Neural cell (in vitro differentiated cells): ENCODE data around the gene GALNT14.

Experiments
- CTCF ChIP-seq: fragments of 450-650 bp; IDR thresholded peaks from 2 replicates; pipeline ENCODE4 v1.5.1; 2014; ENCODE audit warnings: antibody characterized with exemption, mild to moderate bottlenecking, moderate library complexity; ENCODE audit not compliant: poor library complexity, severe bottlenecking
- EZH2 ChIP-seq: fragments of 200-600, 300-800 bp; shearing (Covaris generic), sonication (generic); IDR thresholded peaks from 2 replicates; pipeline ENCODE4 v1.6.1; 2014; ENCODE audit warnings: antibody characterized with exemption, low read length, borderline replicate concordance, mild to moderate bottlenecking; ENCODE audit not compliant: insufficient read depth, poor library complexity, severe bottlenecking
- MXI1 ChIP-seq: fragments of 450-650 bp; conservative IDR thresholded peaks from 2 replicates; pipeline ENCODE4 v1.6.1; 2014; ENCODE audit warnings: antibody characterized with exemption, mild to moderate bottlenecking; ENCODE audit not compliant: poor library complexity, severe bottlenecking
- RAD21 ChIP-seq: fragments of 450-650 bp; conservative IDR thresholded peaks from 2 replicates; pipeline ENCODE4 v1.6.1; 2014; ENCODE audit warnings: antibody characterized with exemption, mild to moderate bottlenecking, moderate library complexity
- REST ChIP-seq: IDR thresholded peaks from 2 replicates; pipeline ENCODE4 v1.6.1; 2012; ENCODE audit warnings: borderline replicate concordance

GRCh38 chr2:31067259-31067658 is 71.0 kb downstream of the GALNT14 start:
- TF ChIP-seq REST (no peak), CTCF (no peak), MXI1 (no peak), RAD21 (no peak), EZH2 (no peak)
